GM21723 (cell line): ENCODE data around the gene ZNF540.
"Not testable (repeated sequence)": the region's sequence is repeated elsewhere in the genome, so short reads cannot be mapped to it uniquely, and the experiment has no call there.

Experiments used
- ATAC-seq: cut with Tn5 transposase; IDR thresholded peaks from one replicate; pipeline ENCODE4 v1.9.1; 2021; ENCODE audit warnings: mild to moderate bottlenecking, moderate library complexity; ENCODE audit not compliant: unreplicated experiment

ZNF540 gene

DNA sequence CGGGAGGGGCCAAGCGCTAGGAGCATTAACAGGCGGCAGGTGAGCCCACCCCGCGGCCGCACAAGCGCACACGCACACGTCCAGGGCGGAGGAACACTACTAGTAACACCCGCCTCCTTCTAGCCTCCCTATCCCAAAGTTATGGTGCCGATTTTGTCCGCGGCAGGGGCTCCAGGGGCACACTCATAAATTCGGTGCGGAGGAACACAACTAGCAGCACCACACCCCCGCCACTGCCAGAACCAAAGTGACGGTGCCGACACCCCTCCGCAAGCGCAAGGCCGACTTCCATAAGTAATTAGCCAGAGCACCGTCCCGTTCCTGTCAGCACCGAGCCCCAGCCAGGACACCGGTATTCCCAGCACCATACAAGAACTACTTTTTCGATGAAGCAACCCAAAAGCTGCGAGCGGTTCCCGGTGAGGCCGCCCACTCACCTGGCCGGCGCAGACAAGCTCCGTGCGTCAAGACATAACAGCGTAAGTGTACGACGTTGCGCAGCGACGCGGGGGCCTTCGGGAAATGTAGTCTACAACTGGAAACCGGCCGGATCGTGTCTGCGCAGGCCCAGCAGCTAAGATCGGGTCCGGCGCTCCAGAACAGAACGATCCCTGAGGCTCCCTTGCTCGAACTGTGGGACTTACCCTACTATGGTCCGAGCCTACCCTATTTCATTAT, at the start of gene ZNF540, which contains the start of gene ZNF571:
TSS of gene ZNF540 (plus strand) at position 573 of the 678 bp plus-strand sequence. CDS start 3,572 bp downstream, outside the sequence.
TSS of gene ZNF571 (minus strand) at position 489 of the 678 bp plus-strand sequence. CDS start 8,116 bp downstream, outside the sequence.
- peak; percentile 95 for ATAC-seq

DNA sequence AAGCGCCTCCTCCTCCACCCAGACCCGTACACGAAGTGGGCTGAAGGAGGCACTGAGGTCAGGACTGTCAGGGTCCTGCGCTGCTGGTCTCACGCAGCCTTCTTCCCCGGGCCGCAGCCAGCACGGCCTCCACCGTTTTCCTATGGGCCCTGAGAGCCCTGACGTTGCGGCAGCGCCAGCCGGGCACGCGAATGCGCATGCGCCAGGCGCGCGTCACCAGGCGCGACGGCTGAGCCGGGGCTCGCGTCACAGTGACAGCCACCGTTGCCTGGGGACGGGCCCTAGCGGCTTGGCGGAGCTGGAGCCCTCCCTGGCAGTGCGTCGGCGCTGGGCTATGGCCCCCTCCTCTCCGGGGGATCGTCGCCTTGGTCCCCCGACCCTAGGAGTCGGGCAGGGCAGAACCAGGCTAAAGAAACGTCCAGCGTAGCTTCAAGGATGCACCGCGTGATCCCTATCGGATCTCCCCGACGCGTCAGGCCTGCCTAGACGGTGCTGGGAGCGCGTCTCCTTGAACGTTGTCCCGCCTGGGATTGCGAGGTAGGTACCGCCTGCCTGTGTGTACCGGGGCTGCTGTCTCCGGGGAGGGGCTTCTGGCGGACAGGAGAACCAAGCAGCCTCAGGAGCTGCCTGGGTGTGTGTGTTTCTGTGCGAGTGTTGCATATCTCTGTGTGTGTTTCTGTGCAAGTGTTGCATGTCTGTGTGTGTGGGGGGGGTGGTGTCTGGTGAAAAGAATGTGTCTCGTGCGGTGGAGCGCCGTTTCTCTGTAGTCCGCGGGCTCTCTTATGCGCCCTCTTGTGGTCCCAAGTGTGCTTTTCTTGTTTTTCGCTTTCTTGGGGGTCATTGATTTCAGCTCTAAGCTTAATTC, 43.3 kb upstream of the ZNF540 start:
- no peak for ATAC-seq

DNA sequence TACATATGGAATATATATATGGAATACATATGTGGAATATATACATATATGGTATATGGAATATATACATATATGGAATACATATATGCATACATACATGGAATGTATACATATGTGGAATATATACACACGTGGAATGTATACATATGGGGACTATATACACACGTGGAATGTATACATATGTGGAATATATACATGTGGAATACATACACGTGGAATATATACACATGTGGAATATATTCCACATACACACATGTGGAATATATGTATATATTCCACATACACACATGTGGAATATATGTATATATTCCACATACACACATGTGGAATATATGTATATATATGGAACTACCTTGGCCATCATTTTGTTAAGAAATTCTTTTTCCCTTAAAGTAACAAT, 31.2 kb upstream of the ZNF540 start:
- no peak for ATAC-seq

DNA sequence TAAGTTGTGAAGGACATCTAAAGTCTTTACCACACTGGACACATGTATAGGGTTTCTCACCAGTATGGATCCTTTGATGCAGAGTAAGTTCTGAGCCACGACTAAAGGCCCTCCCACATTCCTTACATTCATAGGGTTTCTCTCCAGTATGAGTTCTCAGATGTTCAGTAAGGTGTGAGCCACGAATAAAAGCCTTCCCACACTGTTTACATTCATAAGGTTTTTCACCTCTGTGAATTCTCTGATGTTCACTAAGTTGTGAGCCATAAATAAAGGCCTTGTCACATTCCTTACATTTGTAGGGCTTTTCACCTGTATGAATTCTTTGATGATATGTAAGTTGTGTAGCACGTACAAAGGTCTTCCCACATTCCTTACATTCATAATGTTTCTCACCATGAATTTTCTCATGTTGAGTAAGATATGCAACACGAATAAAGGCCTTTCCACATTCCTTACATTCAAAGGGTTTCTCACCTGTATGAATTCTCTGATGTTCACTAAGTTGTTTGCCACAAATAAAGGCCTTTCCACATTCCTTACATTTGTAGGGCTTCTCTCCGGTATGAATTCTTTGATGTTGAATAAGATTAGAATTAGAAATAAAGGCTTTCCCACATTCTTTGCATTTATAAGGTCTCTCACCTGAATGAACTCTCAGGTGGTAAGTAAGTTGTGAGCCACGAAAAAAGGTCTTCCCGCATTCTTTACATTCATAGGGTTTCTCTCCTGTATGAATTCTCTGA, 29.9 kb upstream of the ZNF540 start:
- ATAC-seq = no peak

DNA sequence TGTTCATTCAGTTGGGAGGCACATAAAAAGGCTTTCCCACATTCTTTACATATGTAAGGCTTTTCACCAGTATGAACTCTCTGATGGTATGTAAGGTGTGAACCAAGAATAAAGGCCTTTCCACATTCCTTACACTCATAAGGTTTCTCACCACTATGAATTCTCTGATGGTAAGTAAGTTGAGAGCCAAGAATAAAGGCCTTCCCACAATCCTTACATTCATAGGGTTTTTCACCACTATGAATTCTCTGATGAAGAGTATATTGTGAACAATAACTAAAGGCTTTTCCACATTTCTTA, 29.4 kb upstream of the ZNF540 start:
- no peak for ATAC-seq

DNA sequence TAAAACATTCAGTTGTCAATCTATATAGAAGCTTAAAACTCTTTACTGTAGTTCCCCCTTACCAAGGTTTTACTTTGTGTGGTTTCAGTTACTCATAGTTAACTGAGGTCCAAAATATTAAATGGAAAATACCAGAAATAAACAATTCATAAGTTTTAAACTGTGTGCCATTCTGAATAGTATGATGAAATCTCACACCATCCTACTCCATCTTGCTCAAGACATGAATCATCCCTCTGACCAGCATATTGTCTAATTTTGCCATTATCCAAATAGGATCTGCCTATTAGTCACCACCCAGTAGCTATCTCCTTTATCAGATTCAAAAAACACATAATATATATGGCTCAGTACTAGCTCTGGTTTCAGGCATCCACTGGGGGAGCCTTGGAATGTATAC, 22.5 kb upstream of the ZNF540 start:
- ATAC-seq = no peak

DNA sequence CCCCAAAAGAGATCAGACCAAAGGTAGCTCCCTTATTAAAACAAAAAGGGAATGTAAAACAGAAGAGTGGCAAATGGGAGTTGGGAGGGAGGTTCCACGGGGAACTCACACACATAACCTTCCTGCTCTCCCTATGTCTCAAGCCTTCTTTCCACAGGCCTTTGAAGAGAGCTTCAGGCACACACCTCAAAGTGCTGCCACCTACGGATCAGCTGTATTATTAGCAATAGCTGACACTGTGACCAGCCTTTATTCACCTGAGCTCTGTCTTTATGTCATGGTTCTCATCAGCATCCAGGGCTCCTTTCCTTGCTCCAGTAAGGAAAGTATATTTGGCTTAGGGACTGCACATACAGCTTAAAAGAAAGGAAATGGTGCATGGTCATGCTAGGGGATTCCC, 11.3 kb upstream of the ZNF540 start:
- ATAC-seq = no peak

DNA sequence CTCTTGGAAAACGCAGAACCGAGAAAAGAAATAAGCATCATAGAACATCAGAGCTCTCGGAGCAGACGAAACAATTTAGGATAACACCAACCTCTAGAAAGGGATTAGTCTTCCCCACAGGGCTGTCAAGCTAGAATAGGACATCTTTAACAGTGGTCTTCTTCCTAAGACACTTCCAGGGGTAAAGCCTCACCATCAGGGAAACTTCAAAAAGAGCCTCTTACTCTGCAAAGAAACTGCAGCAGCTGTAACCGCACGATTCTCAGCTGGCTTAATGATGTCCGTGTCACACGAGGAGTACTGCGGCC, 726 bp upstream of the ZNF540 start:
- ATAC-seq = no peak

DNA sequence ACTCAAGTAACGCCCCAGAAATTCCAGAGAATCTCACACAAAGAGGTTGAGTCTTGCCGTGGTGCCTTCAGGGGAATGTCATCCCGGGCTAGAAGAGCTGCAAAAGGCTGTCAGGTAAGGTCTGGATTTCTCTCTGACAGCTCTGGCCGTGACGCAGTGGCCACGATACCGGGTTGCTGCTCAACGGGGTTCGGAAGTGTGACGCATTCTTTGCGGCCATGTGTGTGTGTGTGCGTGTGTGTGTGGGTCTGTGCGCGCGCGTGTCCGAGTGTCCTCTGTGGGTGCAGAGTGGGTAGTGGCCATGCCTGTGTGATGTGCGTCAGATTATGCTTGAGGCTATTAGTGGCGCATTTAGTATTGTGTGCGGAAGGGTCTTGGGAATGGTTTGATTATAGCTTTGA, 306 bp downstream of the ZNF540 start:
- ATAC-seq = peak; percentile 35

DNA sequence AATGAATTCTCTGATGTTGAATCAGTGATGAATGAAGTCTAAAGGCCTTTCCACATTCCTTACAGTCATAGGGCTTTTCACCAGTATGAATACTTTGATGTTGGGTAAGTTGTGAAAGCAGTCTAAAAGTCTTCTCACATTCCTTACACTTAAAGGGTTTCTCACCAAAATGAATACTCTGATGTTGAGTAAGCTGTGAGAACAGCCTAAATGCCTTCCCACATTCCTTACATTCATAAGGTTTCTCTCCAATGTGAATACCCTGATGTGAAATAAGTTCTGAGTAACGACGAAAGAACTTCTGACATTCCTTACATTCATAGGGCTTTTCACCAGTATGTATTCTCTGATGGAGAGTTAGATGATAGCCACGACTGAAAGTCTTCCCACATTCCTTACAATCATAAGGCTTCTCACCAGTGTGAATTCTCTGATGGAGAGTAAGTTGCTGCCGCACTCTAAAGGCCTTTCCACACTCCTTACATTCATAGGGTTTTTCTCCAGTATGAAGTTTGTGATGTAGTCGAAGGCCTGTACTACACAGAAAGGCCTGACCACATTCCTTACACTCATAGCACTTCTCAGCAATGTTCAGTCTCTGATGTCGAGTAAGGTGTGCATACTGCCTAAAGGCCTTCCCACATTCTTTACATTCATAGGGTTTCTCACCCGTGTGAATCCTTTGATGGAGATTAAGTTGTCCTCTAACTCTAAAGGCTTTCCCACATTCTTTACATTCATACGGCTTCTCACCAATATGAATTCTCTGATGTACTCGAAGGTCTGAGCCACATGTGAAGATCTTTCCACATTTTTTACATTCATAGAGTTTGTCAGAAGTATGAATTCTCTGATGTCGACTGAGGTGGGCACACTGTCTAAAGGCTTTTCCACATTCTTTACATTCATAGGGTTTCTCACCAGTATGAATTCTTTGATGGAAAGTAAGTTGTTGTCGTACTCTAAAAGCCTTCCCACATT, 40.7 kb downstream of the ZNF540 start:
- ATAC-seq = no peak

DNA sequence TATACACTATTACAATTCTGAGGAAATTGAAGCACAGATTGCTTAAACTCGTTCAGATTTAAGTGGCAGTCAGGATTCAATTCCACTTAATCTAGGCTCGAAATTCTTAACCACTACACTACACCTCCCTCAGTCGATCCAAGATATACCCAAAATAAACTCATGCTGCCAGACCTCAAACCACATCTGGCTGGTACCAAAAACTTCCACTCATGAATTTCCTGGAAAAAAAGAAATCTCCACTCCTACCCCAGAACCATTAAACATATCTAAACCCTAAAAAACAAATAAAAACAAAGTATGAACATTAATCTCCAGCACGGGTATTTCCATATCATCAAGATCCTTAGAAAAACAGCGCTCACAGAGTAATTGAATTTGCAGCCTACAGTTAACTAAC, 59.4 kb downstream of the ZNF540 start:
- ATAC-seq = no peak

DNA sequence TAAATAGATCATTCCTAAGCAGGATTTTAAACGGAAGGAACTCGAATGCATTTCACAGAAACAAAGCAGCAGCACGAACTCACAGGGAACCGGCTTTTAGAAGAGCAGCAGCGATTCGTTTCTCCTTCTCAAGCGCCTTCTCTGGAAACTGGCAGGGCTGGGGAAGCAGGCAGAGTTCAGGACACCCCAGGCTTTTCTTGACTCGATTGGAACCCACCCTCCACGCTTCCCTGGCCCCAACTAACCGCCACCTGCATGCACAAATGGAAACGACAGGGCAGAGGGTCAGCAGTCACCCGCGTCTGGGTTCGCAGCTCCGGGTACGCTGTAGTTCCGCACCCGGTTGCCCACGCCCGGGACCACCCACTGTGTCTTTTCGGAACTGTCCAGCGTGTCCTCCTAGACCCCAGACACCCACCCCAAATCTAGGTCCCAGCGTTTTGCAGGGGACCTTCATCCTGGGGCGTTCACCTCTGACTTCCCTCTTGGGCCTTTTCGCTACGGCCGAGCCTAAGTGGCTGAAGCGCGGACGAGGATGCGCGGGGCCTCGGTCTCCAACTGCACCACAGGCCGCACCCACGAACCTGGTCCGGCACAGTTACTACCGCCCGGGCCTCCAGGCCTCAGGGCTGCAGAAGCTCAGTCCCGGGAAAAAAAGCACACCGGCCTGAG, 60.1 kb downstream of the ZNF540 start:
- ATAC-seq = peak; percentile 41

DNA sequence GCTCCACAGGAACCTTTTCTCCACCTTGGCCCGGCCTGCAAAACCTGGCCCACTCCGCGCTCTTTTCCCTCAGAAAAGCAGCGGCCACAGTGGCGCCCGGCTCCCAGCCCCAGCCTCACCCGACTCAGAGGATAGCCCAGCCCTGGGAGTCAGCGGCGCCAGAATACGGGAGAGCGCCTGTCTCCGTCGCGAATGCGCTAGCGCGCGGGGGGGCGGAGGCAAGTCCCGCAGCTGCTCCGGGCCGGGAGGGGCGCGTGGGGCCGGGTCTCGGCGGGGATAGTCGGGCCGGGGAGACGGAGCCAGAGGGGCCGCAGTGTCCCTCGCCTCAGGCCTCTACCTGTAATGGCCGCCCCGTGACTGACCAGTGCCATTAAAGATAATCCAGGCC, 60.6 kb downstream of the ZNF540 start, which contains the start of gene ZFP30:
TSS of gene ZFP30 (minus strand) at position 165 of the 388 bp plus-strand sequence. CDS start 7,643 bp downstream, outside the sequence.
- peak; percentile 67 for ATAC-seq

DNA sequence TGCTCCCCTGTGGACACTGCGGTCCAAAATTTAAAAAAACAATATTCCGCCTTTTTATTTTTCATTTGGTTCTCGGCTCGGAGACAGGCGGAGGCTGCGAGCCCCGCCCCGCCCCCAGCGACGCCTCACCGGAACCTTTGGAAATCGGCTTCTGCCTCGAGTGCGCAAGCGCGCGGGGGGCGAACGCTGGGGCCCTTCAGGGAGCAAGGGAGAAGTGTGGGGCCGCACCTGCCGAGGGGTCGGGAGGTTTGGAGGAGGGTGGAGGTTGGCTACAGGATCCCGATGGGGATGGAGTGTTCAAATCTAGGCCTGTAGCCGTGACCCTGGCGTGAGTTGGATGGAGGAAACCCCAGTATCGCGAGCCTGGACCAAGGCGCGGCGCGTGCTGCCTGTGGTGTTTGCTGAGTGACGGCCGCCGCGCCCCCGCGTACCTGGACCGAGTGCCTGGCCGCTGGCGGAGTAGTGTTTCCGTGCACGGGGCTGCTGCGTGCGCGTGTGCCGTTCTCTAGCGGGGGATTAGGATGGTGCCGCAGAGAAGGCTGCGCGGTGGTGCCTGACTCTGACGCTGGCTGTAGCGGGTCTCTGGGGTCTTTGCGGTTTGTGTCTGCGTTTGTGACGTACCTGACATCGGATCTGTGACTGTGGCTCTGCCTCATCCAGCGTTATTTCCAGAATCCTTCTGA, 61.2 kb downstream of the ZNF540 start:
- ATAC-seq = peak; percentile 70

DNA sequence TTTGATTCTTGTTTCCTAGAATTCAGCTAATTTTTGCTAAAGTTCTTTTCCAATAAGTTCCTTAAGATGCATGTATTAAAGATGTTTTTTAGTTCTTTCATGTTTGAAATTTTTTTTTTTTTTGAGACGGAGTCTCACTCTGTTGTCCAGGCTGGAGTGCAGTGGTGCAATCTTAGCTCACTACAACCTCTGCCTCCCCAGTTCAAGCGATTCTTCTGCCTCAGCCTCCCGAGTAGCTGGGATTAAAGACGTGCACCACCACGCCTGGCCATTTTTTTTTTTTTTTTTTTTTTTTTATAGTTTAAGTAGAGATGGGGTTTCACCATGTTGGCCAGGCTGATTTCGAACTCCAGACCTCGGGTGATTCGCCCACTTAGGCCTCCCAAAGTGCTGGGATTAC, 62.5 kb downstream of the ZNF540 start:
- not testable (repeated sequence) for ATAC-seq
